Panc1 (cell line): ENCODE results near the gene D2HGDH. TPM values are rescaled to one million over a fixed set of nuclear protein-coding genes. Genes with fewer than 3 reads are reported as not detected.
"Not testable (repeated sequence)": the region's sequence is repeated elsewhere in the genome, so short reads cannot be mapped to it uniquely, and the experiment has no call there.

Source experiments
- ATAC-seq: fragments of 200-7000 bp; cut with Tn5 transposase; 2 replicates; pipeline ENCODE4 v1.9.1; 2020; ENCODE audit warnings: mild to moderate bottlenecking, moderate library complexity
- BruUV-seq: library from RNA; stranded (reverse); fragments of 400-500 nt; replicated peaks from 2 replicates; lab custom pipeline; 2021; lab: Mats Ljungman, UMichigan
- CTCF ChIA-PET: fragments of 300-600 bp; sonication (Branson Sonifier 250); formaldehyde crosslinking; loops from one replicate; lab custom pipeline; 2022; ENCODE audit warnings: antibody characterized with exemption; lab: Charles Lee
- POLR2A ChIA-PET: fragments of 300-600 bp; sonication (Branson Sonifier 250); formaldehyde crosslinking; loops from one replicate; lab custom pipeline; 2022; ENCODE audit warnings: antibody characterized with exemption; lab: Charles Lee
- DNase-seq: peaks from one replicate; pipeline ENCODE4 v3.0.0-alpha.2; 2010; ENCODE audit warnings: low read depth, low spot score
- H3K27ac ChIP-seq: 2 replicates; pipeline ENCODE4 v1.5.1; 2011; ENCODE audit warnings: mild to moderate bottlenecking, low read length, inconsistent platforms
- H3K27me3 ChIP-seq: fragments of 200-500 bp; sonication (Bioruptor generic); 2 replicates; pipeline ENCODE4 v1.6.0; 2014; ENCODE audit warnings: low read length, inconsistent platforms; ENCODE audit not compliant: control insufficient read depth, insufficient read depth
- H3K36me3 ChIP-seq: fragments of 200-500 bp; sonication (Bioruptor generic); 2 replicates; pipeline ENCODE4 v1.5.1; 2014; ENCODE audit warnings: inconsistent platforms, mild to moderate bottlenecking, low read length, moderate library complexity; ENCODE audit not compliant: control insufficient read depth, insufficient read depth
- H3K4me1 ChIP-seq: 2 replicates; pipeline ENCODE4 v1.5.1; 2011; ENCODE audit warnings: inconsistent platforms, mild to moderate bottlenecking, low read length, moderate library complexity; ENCODE audit not compliant: control insufficient read depth, insufficient read depth
- H3K4me3 ChIP-seq, 2 experiments: 2 replicates each; pipeline ENCODE4 v1.5.1; 2011 to 2012; ENCODE audit warnings: low read depth in 2 of 2, low read length in 2 of 2, mild to moderate bottlenecking in 2 of 2, inconsistent platforms in 1 of 2, moderate library complexity in 1 of 2
- H3K9me3 ChIP-seq: fragments of 200-500 bp; sonication (Bioruptor generic); 2 replicates; pipeline ENCODE4 v1.5.1; 2014; ENCODE audit warnings: low read depth, mild to moderate bottlenecking, inconsistent platforms, low read length, moderate library complexity; ENCODE audit not compliant: control insufficient read depth, insufficient read depth
- CTCF ChIP-seq: fragments of 450-650 bp; IDR thresholded peaks from 2 replicates; pipeline ENCODE4 v1.5.1; 2017; ENCODE audit warnings: mild to moderate bottlenecking
- POLR2AphosphoS5 ChIP-seq: IDR thresholded peaks from 2 replicates; pipeline ENCODE4 v1.6.1; 2012; ENCODE audit warnings: mild to moderate bottlenecking, low read depth, low read length, moderate library complexity
- REST ChIP-seq, 2 experiments: IDR thresholded peaks; 2 replicates each; pipeline ENCODE4 v1.6.1; 2011 to 2012; ENCODE audit warnings: low read depth in 2 of 2, control low read depth in 1 of 2, low read length in 1 of 2, mild to moderate bottlenecking in 1 of 2, moderate library complexity in 1 of 2; ENCODE audit not compliant: insufficient read depth in 1 of 2
- SIN3A ChIP-seq: IDR thresholded peaks from 2 replicates; pipeline ENCODE4 v1.6.1; 2012; ENCODE audit warnings: low read depth, mild to moderate bottlenecking, low read length, moderate library complexity, borderline replicate concordance; ENCODE audit not compliant: insufficient read depth
- TCF7L2 ChIP-seq: IDR thresholded peaks from 2 replicates; pipeline ENCODE4 v1.6.1; 2011; ENCODE audit warnings: mild to moderate bottlenecking, low read depth, low read length, inconsistent platforms
- in situ Hi-C: cut with HindIII; loops from 2 replicates; pipeline ENCODE4 v1.10.0; 2016; ENCODE audit warnings: low sequenced_read_pairs, low pct_unique_long_range_greater_than_20kb
- intact Hi-C: fragments of 100-400 bp; cut with micrococcal nuclease; formaldehyde crosslinking; loops from one replicate; pipeline ENCODE4 v1.10.0; 2022; ENCODE audit not compliant: unreplicated experiment
- total RNA-seq: library from RNA; stranded (reverse); gene quantifications from one replicate; pipeline ENCODE4 v1.2.1, GENCODE V29; 2021; ENCODE audit not compliant: unreplicated experiment

Gene D2HGDH
- total RNA-seq, 1 experiment from 2014 or later: 53.0 TPM

- intact Hi-C loops: no loop called here
- Histone ChIP-seq H3K9me3 (no peaks in the 10 kb centered on the region), H3K27me3 (no peaks in the 10 kb centered on the region), H3K36me3 (no peaks in the 10 kb centered on the region), H3K4me1 (peaks cover 12% of the 10 kb centered on the region), H3K4me3 (no peak overlapping the region), H3K27ac (no peak overlapping the region)
- CTCF ChIA-PET: no interaction called here
- ATAC-seq (no peak), DNase-seq (no peak)
- no peak for TF ChIP-seq CTCF
- TF ChIP-seq TCF7L2: no peak
- TF ChIP-seq REST (IDR thresholded peaks at IDR 0.05; ENCODE audit: insufficient read depth in 1 of 2, low read depth in 2 of 2, low read length in 1 of 2): no peak
- no peak for TF ChIP-seq SIN3A
- no peak for TF ChIP-seq POLR2AphosphoS5
- no TSS peak for BruUV-seq
- in situ Hi-C loops: no loop called here
- POLR2A ChIA-PET: no interaction called here
These were observed 65.2 kb downstream of the D2HGDH start for GRCh38 chr2:241799522-241800197.

GRCh38 chr2:241800198-241800903 is 65.9 kb downstream of the D2HGDH start:
- H3K4me1 ChIP-seq: peaks cover 14% of the 10 kb centered on the region
- H3K27ac ChIP-seq, in situ Hi-C loops, H3K36me3 ChIP-seq, intact Hi-C loops, CTCF ChIA-PET, DNase-seq, H3K9me3 ChIP-seq, H3K27me3 ChIP-seq, ATAC-seq, BruUV-seq, POLR2A ChIA-PET, H3K4me3 ChIP-seq: not testable (repeated sequence)
